Measurements from ENCODE around the gene ISOC1. TPM values are rescaled to one million over a fixed set of nuclear protein-coding genes. Genes with fewer than 3 reads are reported as not detected.

ISOC1 gene
- total and polyA plus RNA-seq, 10 of the 15 experiments (the other 5 are each of a cell fraction or from before 2014, with no cell fraction given), result 12.6 to 61.8 (median 29.9) TPM

GRCh38 chr5:129099184-129099569, 4.6 kb downstream of the ISOC1 start:
- Histone ChIP-seq H3K9me3 (replicated peaks; ENCODE audit: control insufficient read depth, insufficient read depth, low read length) (no peaks in the 10 kb centered on the region), H3K4me3 (no peak overlapping the region), H3K27ac (ENCODE audit: control insufficient read depth, insufficient read depth) (no peak overlapping the region), H3K4me1 (ENCODE audit: control insufficient read depth, insufficient read depth, low read length) (no peaks in the 10 kb centered on the region), H4K20me1 (ENCODE audit: control insufficient read depth, insufficient read depth) (no peaks in the 10 kb centered on the region), H3K79me2 (ENCODE audit: control insufficient read depth, insufficient read depth, low read length) (peaks cover 22% of the 10 kb centered on the region), H2AFZ (ENCODE audit: control insufficient read depth, low read depth, low read length) (no peak overlapping the region), H3K9ac (ENCODE audit: control insufficient read depth, insufficient read depth, low read length) (no peak overlapping the region), H3K36me3 (ENCODE audit: control insufficient read depth in 2 of 2, insufficient read depth in 2 of 2, low read length in 1 of 2) (no peaks in the 10 kb centered on the region), H3K27me3 (replicated peaks in 1 of 2; ENCODE audit: control insufficient read depth in 2 of 2, insufficient read depth in 2 of 2, low read length in 1 of 2) (no peaks in the 10 kb centered on the region), H3K4me2 (ENCODE audit: control insufficient read depth, insufficient read depth) (peak overlapping the region; percentile 47; the same call in 1 of the 2 replicates)
- DNase-seq (ENCODE audit: low read depth, low spot score) (no peak), FAIRE-seq (no peak), ATAC-seq (no peak)
- ChIA-PET SMC1A (ENCODE audit: uncharacterized antibody, unreplicated experiment) (interaction anchor here (0.7 to 8.2 kb wide), 8 partner anchors 12 to 36 kb away, joined by 3 to 52 read pairs (median 4); no protein-coding TSS in a partner anchor), POLR2A (interaction anchor here (0.7 to 2.2 kb wide), 3 partner anchors 20 to 26 kb away, joined by 3 to 15 read pairs (median 4); no protein-coding TSS in a partner anchor), CTCF (interaction anchor here (0.9 to 7.9 kb wide), 5 partner anchors 9 to 885 kb away, joined by 3 to 105 read pairs (median 3); no protein-coding TSS in a partner anchor), RAD21 (ENCODE audit: unreplicated experiment) (interaction anchor here (1.2 to 3.6 kb wide), 2 partner anchors 26 to 29 kb away, joined by 5 to 37 read pairs; no protein-coding TSS in a partner anchor)
- intact Hi-C loops (cut with micrococcal nuclease; ENCODE audit: unreplicated experiment) (no loop called here), in situ Hi-C loops (cut with MboI) (no loop called here)
- WGBS (ENCODE audit: insufficient coverage, insufficient replicate concordance, low lambda C conversion rate, missing lambda C conversion rate), result 53% methylated on average over 1 of the region's 1 CpG
- no TSS peak for BruUV-seq (replicated peaks)
- TF ChIP-seq JUNB (IDR thresholded peaks at IDR 0.05), result 0 out of 2 replicates have a peak, but pooled peaks have one; percentile 16
- TF ChIP-seq RUNX3 (IDR thresholded peaks at IDR 0.05; ENCODE audit: low read length), result peak; percentile 2; the same call in 1 of the 2 replicates
- TF ChIP-seq MEF2A (IDR thresholded peaks at IDR 0.05; ENCODE audit: insufficient read depth, low read depth, low read length), result no peak
- no peak for TF ChIP-seq SREBF2 (IDR thresholded peaks at IDR 0.05; ENCODE audit: low read length)
- no peak for TF ChIP-seq SREBF1 (IDR thresholded peaks at IDR 0.05; ENCODE audit: low read length)
- peak; percentile 53 for TF ChIP-seq MEF2B (IDR thresholded peaks at IDR 0.05; ENCODE audit: partially characterized antibody, poor library complexity, severe bottlenecking)

GRCh38 chr5:129101794-129102193, 7.2 kb downstream of the ISOC1 start:
- CTCF ChIA-PET, result interaction anchor here (1.0 to 7.9 kb wide), 2 partner anchors 24 to 25 kb away, joined by 5 to 105 read pairs; no protein-coding TSS in a partner anchor
- Histone ChIP-seq H3K9ac (ENCODE audit: control insufficient read depth, insufficient read depth, low read length) (no peak overlapping the region), H2AFZ (ENCODE audit: control insufficient read depth, low read depth, low read length) (no peak overlapping the region), H3K4me3 (no peak overlapping the region), H3K36me3 (ENCODE audit: control insufficient read depth in 2 of 2, insufficient read depth in 2 of 2, low read length in 1 of 2) (no peaks in the 10 kb centered on the region; a peak in 2 of 4 replicates), H3K4me1 (ENCODE audit: control insufficient read depth, insufficient read depth, low read length) (no peaks in the 10 kb centered on the region), H3K4me2 (ENCODE audit: control insufficient read depth, insufficient read depth) (no peak overlapping the region), H3K27ac (ENCODE audit: control insufficient read depth, insufficient read depth) (no peak overlapping the region), H3K79me2 (ENCODE audit: control insufficient read depth, insufficient read depth, low read length) (peaks cover 16% of the 10 kb centered on the region), H4K20me1 (ENCODE audit: control insufficient read depth, insufficient read depth) (no peaks in the 10 kb centered on the region), H3K9me3 (replicated peaks; ENCODE audit: control insufficient read depth, insufficient read depth, low read length) (no peaks in the 10 kb centered on the region), H3K27me3 (replicated peaks in 1 of 2; ENCODE audit: control insufficient read depth in 2 of 2, insufficient read depth in 2 of 2, low read length in 1 of 2) (no peaks in the 10 kb centered on the region)
- WGBS (ENCODE audit: insufficient coverage, insufficient replicate concordance, low lambda C conversion rate, missing lambda C conversion rate), result 97% methylated on average over 2 of the region's 2 CpGs
- RAD21 ChIA-PET (ENCODE audit: unreplicated experiment), result interaction anchor here (1.4 kb wide), 1 partner anchor 24 kb away, joined by 4 read pairs; no protein-coding TSS in a partner anchor
- SMC1A ChIA-PET (ENCODE audit: uncharacterized antibody, unreplicated experiment), result interaction anchor here (1.2 to 8.2 kb wide), 3 partner anchors 9 to 23 kb away, joined by 3 to 52 read pairs (median 9); no protein-coding TSS in a partner anchor
- no peak for DNase-seq (ENCODE audit: low read depth, low spot score)
- in situ Hi-C loops (cut with MboI), result loop anchor here (25.0 kb wide), 1 partner anchor 1539 kb away; no protein-coding TSS in a partner anchor
- FAIRE-seq, result no peak
- intact Hi-C loops (cut with micrococcal nuclease; ENCODE audit: unreplicated experiment), result no loop called here
- TF ChIP-seq ZNF687 (IDR thresholded peaks at IDR 0.05), result no peak
- TF ChIP-seq ATF7 (IDR thresholded peaks at IDR 0.05; ENCODE audit: low read depth), result peak; percentile 68
- ATAC-seq, result peak; percentile 33
- POLR2A ChIA-PET, result no interaction called here
- no TSS peak for BruUV-seq (replicated peaks)
